Measurements from ENCODE around the gene KRT36.

DNA sequence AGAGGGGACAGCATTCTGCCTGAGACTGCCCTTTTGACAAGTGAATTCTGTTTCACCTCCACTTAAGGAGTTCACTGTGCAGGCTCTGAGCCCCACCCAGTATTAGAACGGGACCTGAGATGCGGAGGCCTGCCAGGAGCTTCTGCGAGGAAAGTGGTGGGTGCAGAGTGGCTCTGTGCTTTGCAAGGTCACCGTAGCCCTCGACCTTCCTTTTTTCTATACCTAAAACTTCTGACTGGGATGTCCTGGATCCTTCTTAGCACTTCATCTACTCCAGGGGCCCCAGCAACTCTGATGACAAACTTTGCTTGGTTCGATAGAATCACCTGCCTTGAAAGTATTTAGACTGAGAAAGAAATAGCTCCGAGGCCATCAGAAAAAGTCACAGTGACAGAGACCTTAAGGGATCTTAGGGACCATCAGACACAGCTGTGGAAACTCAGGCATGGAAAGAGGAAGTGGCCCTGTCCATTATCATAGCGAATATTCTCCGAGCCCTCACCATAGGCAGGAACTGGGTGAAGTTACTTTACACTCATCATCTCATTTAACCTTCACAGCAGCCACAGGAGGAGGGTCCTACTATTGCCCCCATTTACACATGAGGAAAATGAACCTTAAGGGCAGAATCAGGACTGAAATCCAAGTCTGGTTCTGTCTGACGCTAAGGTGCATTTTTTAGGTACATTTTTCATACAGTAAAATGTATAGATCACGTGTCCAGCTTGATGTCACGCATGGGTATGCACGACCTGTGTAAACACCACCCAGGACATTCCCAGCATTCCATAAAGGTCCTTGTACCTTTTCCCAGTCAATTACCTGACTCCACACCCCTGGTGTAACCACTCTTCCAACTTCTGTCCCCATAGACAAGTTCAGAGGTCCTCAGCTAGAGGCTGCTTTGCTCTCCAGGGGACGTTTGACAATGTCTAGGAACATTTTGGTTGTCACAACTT, 16.4 kb upstream of the KRT36 start:
- TF ChIP-seq, protein P1, sequence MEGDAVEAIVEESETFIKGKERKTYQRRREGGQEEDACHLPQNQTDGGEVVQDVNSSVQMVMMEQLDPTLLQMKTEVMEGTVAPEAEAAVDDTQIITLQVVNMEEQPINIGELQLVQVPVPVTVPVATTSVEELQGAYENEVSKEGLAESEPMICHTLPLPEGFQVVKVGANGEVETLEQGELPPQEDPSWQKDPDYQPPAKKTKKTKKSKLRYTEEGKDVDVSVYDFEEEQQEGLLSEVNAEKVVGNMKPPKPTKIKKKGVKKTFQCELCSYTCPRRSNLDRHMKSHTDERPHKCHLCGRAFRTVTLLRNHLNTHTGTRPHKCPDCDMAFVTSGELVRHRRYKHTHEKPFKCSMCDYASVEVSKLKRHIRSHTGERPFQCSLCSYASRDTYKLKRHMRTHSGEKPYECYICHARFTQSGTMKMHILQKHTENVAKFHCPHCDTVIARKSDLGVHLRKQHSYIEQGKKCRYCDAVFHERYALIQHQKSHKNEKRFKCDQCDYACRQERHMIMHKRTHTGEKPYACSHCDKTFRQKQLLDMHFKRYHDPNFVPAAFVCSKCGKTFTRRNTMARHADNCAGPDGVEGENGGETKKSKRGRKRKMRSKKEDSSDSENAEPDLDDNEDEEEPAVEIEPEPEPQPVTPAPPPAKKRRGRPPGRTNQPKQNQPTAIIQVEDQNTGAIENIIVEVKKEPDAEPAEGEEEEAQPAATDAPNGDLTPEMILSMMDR (IDR thresholded peaks at IDR 0.05), result no peak
- TF ChIP-seq POLR2A (IDR thresholded peaks at IDR 0.05), result no peak

All from adrenal gland (tissue), 5 donors.